Ovary (tissue), 3 donors: ENCODE data around the gene BUB1B.

Experiments
- CTCF ChIP-seq, 3 donors: fragments of 450-650 bp in 2 of 3; fragments of 200-600 bp in 1 of 3; IDR thresholded peaks; one replicate each; pipeline versions ENCODE4 v1.5.1 to v1.8.0; 2016 to 2022; ENCODE audit warnings: antibody characterized with exemption in 3 of 3, mild to moderate bottlenecking in 1 of 3
- EP300 ChIP-seq: sonication (generic); formaldehyde crosslinking; IDR thresholded peaks from one replicate; pipeline ENCODE4 v1.6.1; 2017; ENCODE audit warnings: antibody characterized with exemption
- POLR2A ChIP-seq: fragments of 450-650 bp; IDR thresholded peaks from one replicate; pipeline ENCODE4 v1.6.1; 2017; ENCODE audit warnings: antibody characterized with exemption, mild to moderate bottlenecking, moderate library complexity
- donor health status: DM: no; HTN: no; CAD: no.

- TF ChIP-seq POLR2A (no peak), CTCF (IDR thresholded peaks at IDR 0.05) (no peak), EP300 (no peak)
These were observed 82.4 kb downstream of the BUB1B start for GRCh38 chr15:40243126-40243810.
